C4-2B (cell line): ENCODE data around the gene DEDD2.

ENCODE experiments used
- ZFX ChIP-seq: fragments of 450-650 bp; IDR thresholded peaks from 2 replicates; pipeline ENCODE4 v1.6.1; 2017
- TF ChIP-seq, protein P1 (sequence below): fragments of 450-650 bp; conservative IDR thresholded peaks from 2 replicates; pipeline ENCODE4 v1.5.1; 2017; ENCODE audit warnings: mild to moderate bottlenecking

- TF ChIP-seq, protein P1, sequence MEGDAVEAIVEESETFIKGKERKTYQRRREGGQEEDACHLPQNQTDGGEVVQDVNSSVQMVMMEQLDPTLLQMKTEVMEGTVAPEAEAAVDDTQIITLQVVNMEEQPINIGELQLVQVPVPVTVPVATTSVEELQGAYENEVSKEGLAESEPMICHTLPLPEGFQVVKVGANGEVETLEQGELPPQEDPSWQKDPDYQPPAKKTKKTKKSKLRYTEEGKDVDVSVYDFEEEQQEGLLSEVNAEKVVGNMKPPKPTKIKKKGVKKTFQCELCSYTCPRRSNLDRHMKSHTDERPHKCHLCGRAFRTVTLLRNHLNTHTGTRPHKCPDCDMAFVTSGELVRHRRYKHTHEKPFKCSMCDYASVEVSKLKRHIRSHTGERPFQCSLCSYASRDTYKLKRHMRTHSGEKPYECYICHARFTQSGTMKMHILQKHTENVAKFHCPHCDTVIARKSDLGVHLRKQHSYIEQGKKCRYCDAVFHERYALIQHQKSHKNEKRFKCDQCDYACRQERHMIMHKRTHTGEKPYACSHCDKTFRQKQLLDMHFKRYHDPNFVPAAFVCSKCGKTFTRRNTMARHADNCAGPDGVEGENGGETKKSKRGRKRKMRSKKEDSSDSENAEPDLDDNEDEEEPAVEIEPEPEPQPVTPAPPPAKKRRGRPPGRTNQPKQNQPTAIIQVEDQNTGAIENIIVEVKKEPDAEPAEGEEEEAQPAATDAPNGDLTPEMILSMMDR = no peak
- no peak for TF ChIP-seq ZFX
These were observed 2.5 kb downstream of the DEDD2 start for GRCh38 chr19:42214810-42215485.
